M059J (cell line): ENCODE data around the gene CUX1. TPM values are rescaled to one million over a fixed set of nuclear protein-coding genes. Genes with fewer than 3 reads are reported as not detected.
"Not testable (repeated sequence)": the region's sequence is repeated elsewhere in the genome, so short reads cannot be mapped to it uniquely, and the experiment has no call there.

Experiments
- DNase-seq: peaks from one replicate; pipeline ENCODE4 v3.0.0-alpha.2; 2012; ENCODE audit warnings: low read depth
- total RNA-seq: library from RNA; depleted of rRNA; stranded (reverse); fragments of >200 nt; shearing (Covaris generic); gene quantifications from 2 replicates; pipeline ENCODE4 v1.2.3, GENCODE V29; 2014; rRNA removed

Gene CUX1
- total RNA-seq = 33.9 and 51.9 TPM in 2 replicates

GRCh38 chr7:101817471-101818286 lies at the start of gene CUX1:
CUX1 (plus strand) TSS chr7:101817626; CDS start chr7:101817640, 14 bp downstream.
- peak; percentile 20 for DNase-seq

- DNase-seq = no peak
Observed at GRCh38 chr7:101768280-101768679, 49.1 kb upstream of the CUX1 start.

GRCh38 chr7:101770466-101770865 lies 47.0 kb upstream of the CUX1 start:
- no peak for DNase-seq

- DNase-seq = peak; percentile 15
Observed at GRCh38 chr7:101772508-101773211, 44.8 kb upstream of the CUX1 start.

GRCh38 chr7:101775181-101775580 lies 42.2 kb upstream of the CUX1 start:
- DNase-seq = no peak

- DNase-seq = no peak
Observed at GRCh38 chr7:101778026-101778580, 39.3 kb upstream of the CUX1 start.

GRCh38 chr7:101779267-101779666 lies 38.2 kb upstream of the CUX1 start:
- DNase-seq = no peak

GRCh38 chr7:101780281-101780680 lies 37.1 kb upstream of the CUX1 start:
- no peak for DNase-seq

- no peak for DNase-seq
Observed at GRCh38 chr7:101781439-101781838, 36.0 kb upstream of the CUX1 start.

- DNase-seq = no peak
Observed at GRCh38 chr7:101782476-101782875, 35.0 kb upstream of the CUX1 start.

- DNase-seq = no peak
Observed at GRCh38 chr7:101782896-101783295, 34.5 kb upstream of the CUX1 start.

- no peak for DNase-seq
Observed at GRCh38 chr7:101783381-101784181, 33.8 kb upstream of the CUX1 start.

- DNase-seq = no peak
Observed at GRCh38 chr7:101784292-101785127, 32.9 kb upstream of the CUX1 start.

- no peak for DNase-seq
Observed at GRCh38 chr7:101787864-101788263, 29.6 kb upstream of the CUX1 start.

GRCh38 chr7:101788517-101788916 lies 28.9 kb upstream of the CUX1 start:
- DNase-seq = no peak

GRCh38 chr7:101790566-101791293 lies 26.7 kb upstream of the CUX1 start:
- no peak for DNase-seq

GRCh38 chr7:101792051-101792681 lies 25.3 kb upstream of the CUX1 start:
- DNase-seq = peak; percentile 88

GRCh38 chr7:101792682-101793071 lies 24.7 kb upstream of the CUX1 start:
- DNase-seq = not testable (repeated sequence)

GRCh38 chr7:101795461-101795860 lies 22.0 kb upstream of the CUX1 start:
- DNase-seq = no peak

- DNase-seq = not testable (repeated sequence)
Observed at GRCh38 chr7:101798173-101798572, 19.3 kb upstream of the CUX1 start.
